Naive thymus-derived CD4-positive, alpha-beta T cell (primary cell): ENCODE measurements around the gene STARD10. TPM values are rescaled to one million over a fixed set of nuclear protein-coding genes. Genes with fewer than 3 reads are reported as not detected.

Source experiments
- ATAC-seq: fragments of 150-1000 bp; cut with Tn5 transposase; 2 replicates; pipeline ENCODE4 v1.10.0; 2021; ENCODE audit warnings: mild to moderate bottlenecking, moderate library complexity
- CTCF ChIA-PET: fragments of 350-600 bp; sonication (Branson Sonifier 250); formaldehyde crosslinking; loops from one replicate; lab custom pipeline; 2021; ENCODE audit warnings: antibody characterized with exemption; lab: Charles Lee
- POLR2A ChIA-PET: fragments of 350-600 bp; sonication (Branson Sonifier 250); formaldehyde crosslinking; loops from one replicate; lab custom pipeline; 2021; ENCODE audit warnings: antibody characterized with exemption, inconsistent platforms; lab: Charles Lee
- DNase-seq, 9 donors: peaks; one replicate each; pipeline versions ENCODE4 v3.0.0 to v3.0.0-alpha.2; 2020 to 2022; ENCODE audit warnings: mixed read lengths in 1 of 9
- H3K27ac ChIP-seq: one replicate; pipeline ENCODE4 v1.7.0; 2013; ENCODE audit warnings: mild to moderate bottlenecking, low read depth, low read length, moderate library complexity
- H3K27me3 ChIP-seq, 2 donors: one replicate each; pipeline ENCODE4 v1.7.0; 2013; ENCODE audit warnings: low read length in 2 of 2, mild to moderate bottlenecking in 2 of 2, moderate library complexity in 2 of 2; ENCODE audit not compliant: control insufficient read depth in 2 of 2, insufficient read depth in 2 of 2
- H3K36me3 ChIP-seq, 3 experiments: 1 replicate in 2 of 3; 2 replicates in 1 of 3; pipeline ENCODE4 v1.7.0; 2013; ENCODE audit warnings: low read length in 3 of 3, mild to moderate bottlenecking in 3 of 3, moderate library complexity in 1 of 3; ENCODE audit not compliant: insufficient read depth in 3 of 3, control insufficient read depth in 2 of 3
- H3K4me1 ChIP-seq, 2 donors: one replicate each; pipeline ENCODE4 v1.7.0; 2013; ENCODE audit warnings: low read length in 2 of 2, mild to moderate bottlenecking in 2 of 2, moderate library complexity in 1 of 2; ENCODE audit not compliant: control insufficient read depth in 2 of 2, insufficient read depth in 2 of 2
- H3K4me3 ChIP-seq: 2 replicates; pipeline ENCODE4 v1.7.0; 2013; ENCODE audit warnings: mild to moderate bottlenecking, low read length
- H3K9me3 ChIP-seq, 3 experiments: 1 replicate in 2 of 3; 2 replicates in 1 of 3; pipeline ENCODE4 v1.7.0; 2013; ENCODE audit warnings: low read length in 3 of 3; ENCODE audit not compliant: control insufficient read depth in 2 of 3
- H3K27ac Mint-ChIP-seq, 9 donors: one replicate each; pipeline ENCODE4 v1.8.0; 2020 to 2022; ENCODE audit warnings: mixed read lengths in 9 of 9, mild to moderate bottlenecking in 8 of 9, moderate library complexity in 5 of 9, inconsistent platforms in 2 of 9
- H3K27me3 Mint-ChIP-seq, 5 donors: one replicate each; pipeline ENCODE4 v1.8.0; 2021 to 2022; ENCODE audit warnings: mixed read lengths in 5 of 5, mild to moderate bottlenecking in 1 of 5
- H3K36me3 Mint-ChIP-seq, 5 donors: one replicate each; pipeline ENCODE4 v1.8.0; 2020 to 2022; ENCODE audit warnings: mixed read lengths in 5 of 5, mild to moderate bottlenecking in 3 of 5, inconsistent platforms in 1 of 5
- H3K4me1 Mint-ChIP-seq, 7 donors: one replicate each; pipeline ENCODE4 v1.8.0; 2020 to 2022; ENCODE audit warnings: mixed read lengths in 7 of 7, mild to moderate bottlenecking in 3 of 7, inconsistent platforms in 1 of 7
- H3K4me3 Mint-ChIP-seq, 10 donors: one replicate each; pipeline ENCODE4 v1.8.0; 2020 to 2022; ENCODE audit warnings: mild to moderate bottlenecking in 10 of 10, mixed read lengths in 10 of 10, moderate library complexity in 6 of 10, inconsistent platforms in 2 of 10
- H3K9me3 Mint-ChIP-seq, 11 donors: one replicate each; pipeline ENCODE4 v1.8.0; 2020 to 2022; ENCODE audit warnings: mixed read lengths in 11 of 11, mild to moderate bottlenecking in 4 of 11, inconsistent platforms in 1 of 11, moderate library complexity in 1 of 11
- intact Hi-C, 2 donors: fragments of 100-400 bp; cut with micrococcal nuclease; formaldehyde crosslinking; loops; one replicate each; pipeline ENCODE4 v1.15.1; 2023
- polyA plus RNA-seq, 2 donors: library from polyadenylated mRNA; unstranded; fragments of 300-500 nt; fragmentation: Illumina TruSeq; gene quantifications; one replicate each; pipeline ENCODE4 v1.2.3, GENCODE V29; 2021
- total RNA-seq, 6 experiments: library from RNA in 5 of 6; stranded (reverse) in 5 of 6; gene quantifications; 1 replicate in 5 of 6; 2 replicates in 1 of 6; pipeline ENCODE4 v1.2.3 and lab custom pipeline; 2021 to 2026

STARD10 gene
- total and polyA plus RNA-seq, 7 experiments from 2014 or later = 10.9 to 26.1 (median 18.4) TPM

- intact Hi-C loops = no loop called here
- DNase-seq (no peak), ATAC-seq (no peak)
- peaks cover 0 to 22% (median 5%) of the 10 kb centered on the region in 5 donors for H3K36me3 Mint-ChIP-seq
- peaks cover 0 to 13% (median 0%) of the 10 kb centered on the region in 3 experiments for H3K36me3 ChIP-seq
- H3K4me1 Mint-ChIP-seq = peaks cover 28 to 44% (median 33%) of the 10 kb centered on the region in 7 donors
- no peaks in the 10 kb centered on the region for H3K9me3 Mint-ChIP-seq
- H3K4me1 ChIP-seq = peaks cover 24 to 30% of the 10 kb centered on the region in 2 donors
- CTCF ChIA-PET = interaction anchor here (1.9 kb wide), 1 partner anchor 23 kb away, joined by 5 read pairs; no protein-coding TSS in a partner anchor
- POLR2A ChIA-PET = no interaction called here
- H3K27me3 Mint-ChIP-seq = no peaks in the 10 kb centered on the region
- H3K9me3 ChIP-seq = no peaks in the 10 kb centered on the region
- peak overlapping the region in 2 of 9 donors; percentile 15 to 32 for H3K27ac Mint-ChIP-seq
- H3K4me3 ChIP-seq = no peak overlapping the region
- H3K27ac ChIP-seq = no peak overlapping the region
- H3K4me3 Mint-ChIP-seq = peak overlapping the region in 3 of 10 donors; percentile 32 to 98 (median 89)
- no peaks in the 10 kb centered on the region for H3K27me3 ChIP-seq
Measured at GRCh38 chr11:72754149-72754543, 39.7 kb downstream of the STARD10 start.

- intact Hi-C loops = loop anchor here (2.0 kb wide), 2 partner anchors 27 to 69 kb away; no protein-coding TSS in a partner anchor
- peak overlapping the region in 8 of 9 donors; percentile 15 to 95 (median 92) for H3K27ac Mint-ChIP-seq
- H3K4me1 Mint-ChIP-seq = peaks cover 34 to 50% (median 39%) of the 10 kb centered on the region in 7 donors
- peaks cover 27 to 36% of the 10 kb centered on the region in 2 donors for H3K4me1 ChIP-seq
- ATAC-seq (no peak), DNase-seq (no peak)
- H3K4me3 Mint-ChIP-seq = peak overlapping the region; percentile 89 to 98 (median 96)
- peaks cover 0 to 13% (median 0%) of the 10 kb centered on the region in 3 experiments for H3K36me3 ChIP-seq
- no peaks in the 10 kb centered on the region for H3K27me3 Mint-ChIP-seq
- ChIA-PET CTCF (interaction anchor here (1.9 kb wide), 1 partner anchor 24 kb away, joined by 5 read pairs; no protein-coding TSS in a partner anchor), POLR2A (interaction anchor here (0.6 to 1.6 kb wide), 3 partner anchors 17 to 39 kb away, joined by 4 to 8 read pairs (median 6); no protein-coding TSS in a partner anchor)
- no peaks in the 10 kb centered on the region for H3K9me3 ChIP-seq
- no peaks in the 10 kb centered on the region for H3K9me3 Mint-ChIP-seq
- H3K4me3 ChIP-seq = peak overlapping the region; percentile 93
- peaks cover 0 to 22% (median 5%) of the 10 kb centered on the region in 5 donors for H3K36me3 Mint-ChIP-seq
- H3K27me3 ChIP-seq = no peaks in the 10 kb centered on the region
- H3K27ac ChIP-seq = peak overlapping the region; percentile 81
Measured at GRCh38 chr11:72753341-72754148, 40.3 kb downstream of the STARD10 start.

DNA sequence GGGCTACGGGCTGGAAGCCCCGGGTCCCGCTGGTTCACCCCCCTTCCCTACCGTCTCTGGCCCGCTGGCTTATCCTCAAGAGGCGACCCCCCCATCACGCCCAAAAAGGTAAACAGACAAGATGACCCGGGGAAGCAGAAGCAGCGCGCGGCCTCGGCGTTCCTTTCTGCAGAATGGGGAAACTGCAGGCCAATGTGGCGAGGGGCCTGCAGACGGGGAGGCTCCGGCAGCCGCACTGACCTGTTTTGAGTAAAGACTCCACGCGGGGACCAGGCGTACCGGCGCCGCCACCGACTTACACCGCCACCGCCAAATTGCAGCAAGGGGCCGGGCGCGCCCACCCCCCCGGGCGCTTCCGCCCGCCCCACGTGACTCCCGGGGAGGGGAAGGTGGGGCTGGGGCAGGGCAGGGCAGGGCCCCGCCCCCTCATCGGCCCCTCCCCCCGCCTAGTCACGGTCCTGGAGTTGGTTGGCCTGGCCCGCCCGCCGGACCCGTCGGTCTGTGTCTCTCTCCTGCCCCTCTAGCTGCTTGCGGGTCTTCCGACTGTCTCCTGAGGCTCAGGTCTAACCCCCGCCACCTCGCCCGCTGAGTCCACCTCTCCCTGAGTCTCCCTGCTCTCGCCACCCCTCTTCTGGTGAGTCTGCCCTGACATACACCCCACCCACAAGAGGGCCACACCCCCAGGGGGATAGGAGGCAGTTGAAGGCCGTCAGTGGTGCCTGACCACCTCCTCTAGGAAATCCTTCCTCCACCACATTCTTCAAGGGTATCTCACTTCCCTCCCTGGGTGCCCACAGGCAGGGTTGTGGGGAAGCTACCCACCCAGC, 41.5 kb downstream of the STARD10 start, which contains the start of gene ARAP1:
Gene ARAP1, minus strand, starts transcription at position 321 of the 827 bp plus-strand sequence. CDS start 25,280 bp downstream, outside the sequence.
- Mint-ChIP-seq H3K27me3 (no peaks in the 10 kb centered on the region), H3K27ac (peak within 1 kb of the TSS; percentile 87 to 95 (median 93)), H3K36me3 (peaks cover 0 to 12% (median 5%) of the 10 kb centered on the region in 5 donors), H3K4me1 (peaks cover 35 to 55% (median 48%) of the 10 kb centered on the region in 7 donors), H3K9me3 (no peaks in the 10 kb centered on the region), H3K4me3 (peak within 1 kb of the TSS; percentile 89 to 98 (median 96))
- no peaks in the 10 kb centered on the region for H3K27me3 ChIP-seq
- peak within 1 kb of the TSS; percentile 93 for H3K4me3 ChIP-seq
- intact Hi-C loops = loop anchor here (1.0 to 2.0 kb wide), 7 partner anchors 16 to 70 kb away; partner anchors contain the start of gene ATG16L2 (in 2 of the 2)
- H3K4me1 ChIP-seq = peaks cover 29 to 38% of the 10 kb centered on the region in 2 donors
- peak within 1 kb of the TSS; percentile 81 for H3K27ac ChIP-seq
- H3K36me3 ChIP-seq = peaks cover 0 to 10% (median 0%) of the 10 kb centered on the region in 3 experiments
- H3K9me3 ChIP-seq = no peaks in the 10 kb centered on the region
- CTCF ChIA-PET = interaction anchor here (1.9 kb wide), 1 partner anchor 25 kb away, joined by 5 read pairs; no protein-coding TSS in a partner anchor
- POLR2A ChIA-PET = interaction anchor here (0.7 to 1.6 kb wide), 3 partner anchors 10 to 40 kb away, joined by 3 to 8 read pairs (median 6); no protein-coding TSS in a partner anchor
- peak; percentile 63 to 78 (median 71) for DNase-seq
- ATAC-seq = peak; percentile 95

- peak overlapping the region; percentile 71 to 94 (median 91) for H3K27ac Mint-ChIP-seq
- H3K36me3 Mint-ChIP-seq = peaks cover 0 to 7% (median 1%) of the 10 kb centered on the region in 5 donors
- ChIA-PET CTCF (interaction anchor here (0.7 to 1.2 kb wide), 2 partner anchors 22 to 25 kb away, joined by 3 read pairs; no protein-coding TSS in a partner anchor), POLR2A (interaction anchor here (1.0 to 1.4 kb wide), 2 partner anchors 26 to 43 kb away, joined by 3 read pairs; no protein-coding TSS in a partner anchor)
- intact Hi-C loops = loop anchor here (1.0 to 2.0 kb wide), 7 partner anchors 15 to 71 kb away; partner anchors contain the start of gene ATG16L2 (in 2 of the 2)
- H3K4me1 ChIP-seq = peaks cover 29 to 38% of the 10 kb centered on the region in 2 donors
- H3K27me3 Mint-ChIP-seq = no peaks in the 10 kb centered on the region
- H3K36me3 ChIP-seq = peaks cover 0 to 14% (median 0%) of the 10 kb centered on the region in 3 experiments
- DNase-seq (no peak), ATAC-seq (no peak)
- H3K4me3 Mint-ChIP-seq = peak overlapping the region; percentile 87 to 98 (median 94)
- H3K4me1 Mint-ChIP-seq = peaks cover 38 to 58% (median 52%) of the 10 kb centered on the region in 7 donors
- H3K9me3 Mint-ChIP-seq = no peaks in the 10 kb centered on the region
- no peaks in the 10 kb centered on the region for H3K27me3 ChIP-seq
- H3K9me3 ChIP-seq = no peaks in the 10 kb centered on the region
- H3K4me3 ChIP-seq = peak overlapping the region; percentile 93
- H3K27ac ChIP-seq = peak overlapping the region; percentile 81
Measured at GRCh38 chr11:72751116-72752087, 42.4 kb downstream of the STARD10 start.

DNA sequence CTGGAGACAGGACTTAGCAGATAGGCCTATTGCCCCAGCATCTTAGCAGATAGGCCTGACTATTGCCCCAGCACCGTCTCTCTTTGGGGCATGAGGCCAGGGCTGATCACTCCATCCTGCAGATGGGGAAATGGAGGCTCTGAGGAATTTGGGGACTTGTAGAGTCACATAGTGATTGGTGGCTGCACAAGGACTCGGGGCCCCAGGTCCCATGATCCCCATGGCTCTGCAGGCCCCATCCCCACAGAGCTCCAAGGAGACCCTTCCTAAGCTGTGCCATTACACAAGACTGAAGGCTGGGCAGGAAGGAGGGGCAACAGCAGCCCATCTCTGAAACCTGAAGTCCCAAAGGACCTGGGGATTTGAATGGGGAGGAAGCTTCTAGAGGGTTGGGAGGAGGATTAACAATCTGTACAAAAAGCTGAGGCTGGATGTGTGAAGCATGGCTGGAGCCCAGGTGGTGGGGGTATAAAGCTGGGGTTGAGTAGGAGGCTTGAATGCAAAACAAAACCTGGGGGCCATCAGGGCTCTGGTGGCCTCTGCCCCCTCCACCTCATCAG, 43.2 kb downstream of the STARD10 start:
- ChIA-PET CTCF (interaction anchor here (1.2 kb wide), 2 partner anchors 14 to 24 kb away, joined by 3 to 4 read pairs; no protein-coding TSS in a partner anchor), POLR2A (interaction anchor here (1.0 to 1.4 kb wide), 2 partner anchors 25 to 44 kb away, joined by 3 read pairs; no protein-coding TSS in a partner anchor)
- no peaks in the 10 kb centered on the region for H3K27me3 Mint-ChIP-seq
- peaks cover 0 to 7% (median 0%) of the 10 kb centered on the region in 5 donors for H3K36me3 Mint-ChIP-seq
- H3K4me3 Mint-ChIP-seq = peak overlapping the region; percentile 87 to 98 (median 94)
- peak overlapping the region; percentile 20 to 93 (median 91) for H3K27ac Mint-ChIP-seq
- intact Hi-C loops = no loop called here
- peaks cover 38 to 63% (median 53%) of the 10 kb centered on the region in 7 donors for H3K4me1 Mint-ChIP-seq
- ATAC-seq = no peak
- no peaks in the 10 kb centered on the region for H3K9me3 Mint-ChIP-seq
- H3K4me3 ChIP-seq = no peak overlapping the region
- H3K4me1 ChIP-seq = peaks cover 29 to 38% of the 10 kb centered on the region in 2 donors
- no peaks in the 10 kb centered on the region for H3K9me3 ChIP-seq
- DNase-seq = no peak
- peaks cover 0 to 14% (median 0%) of the 10 kb centered on the region in 3 experiments for H3K36me3 ChIP-seq
- no peaks in the 10 kb centered on the region for H3K27me3 ChIP-seq
- H3K27ac ChIP-seq = peak overlapping the region; percentile 81
